ENCODE measurements around the gene ABCA1.
"Not testable (repeated sequence)": the region's sequence is repeated elsewhere in the genome, so short reads cannot be mapped to it uniquely, and the experiment has no call there.

The ABCA1 gene

DNA sequence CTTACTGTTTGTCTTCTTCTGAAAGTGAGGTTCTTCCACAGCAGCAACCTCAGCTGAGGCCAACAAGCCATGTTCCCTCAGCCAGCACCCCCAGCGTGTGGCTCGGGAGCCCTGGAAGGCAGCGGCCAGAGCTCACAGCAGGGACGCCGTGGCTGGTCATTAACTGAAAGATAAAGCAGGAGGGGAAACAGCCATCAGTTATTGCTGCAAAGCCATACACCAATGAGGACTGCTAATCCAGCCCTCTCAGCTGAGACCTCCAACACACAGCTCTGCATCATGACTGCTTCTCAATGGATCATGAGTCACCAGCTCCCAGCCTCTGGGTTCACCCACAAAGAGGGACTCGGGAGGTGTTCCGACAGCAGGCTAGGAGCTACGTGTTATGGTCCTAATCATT is 24.3 kb downstream of the ABCA1 start:
- Mint-ChIP-seq H3K27me3 (no peaks in the 10 kb centered on the region), H3K9me3 (ENCODE audit: low read depth) (no peaks in the 10 kb centered on the region), H3K4me3 (no peak overlapping the region), H3K4me1 (ENCODE audit: low read depth) (peaks cover 19% of the 10 kb centered on the region), H3K27ac (no peak overlapping the region), H3K36me3 (peaks cover 2% of the 10 kb centered on the region)

DNA sequence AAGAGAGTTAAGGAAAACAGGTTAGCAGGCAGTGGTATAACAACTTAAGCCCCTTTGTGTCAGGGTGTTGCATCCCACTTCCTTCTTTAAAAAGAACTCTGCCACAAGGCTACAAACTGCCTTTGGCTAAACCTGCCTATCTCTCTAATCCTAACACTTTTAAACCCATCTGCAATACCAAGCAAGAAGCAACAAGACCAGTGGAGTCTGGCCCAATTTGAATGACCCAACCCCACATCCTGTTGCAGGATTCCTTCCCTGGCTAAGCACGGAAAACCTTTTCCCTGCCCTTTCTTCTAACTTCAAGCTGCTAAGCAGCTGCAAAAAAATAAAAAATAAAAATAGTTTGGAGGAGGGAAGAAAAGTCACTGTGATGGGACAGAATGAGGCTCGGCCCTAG is 27.1 kb downstream of the ABCA1 start:
- peaks cover 19% of the 10 kb centered on the region for H3K4me1 Mint-ChIP-seq (ENCODE audit: low read depth)
- H3K27me3 Mint-ChIP-seq, result no peaks in the 10 kb centered on the region
- no peaks in the 10 kb centered on the region for H3K9me3 Mint-ChIP-seq (ENCODE audit: low read depth)
- H3K27ac Mint-ChIP-seq, result no peak overlapping the region
- no peak overlapping the region for H3K4me3 Mint-ChIP-seq
- peaks cover 3% of the 10 kb centered on the region for H3K36me3 Mint-ChIP-seq

DNA sequence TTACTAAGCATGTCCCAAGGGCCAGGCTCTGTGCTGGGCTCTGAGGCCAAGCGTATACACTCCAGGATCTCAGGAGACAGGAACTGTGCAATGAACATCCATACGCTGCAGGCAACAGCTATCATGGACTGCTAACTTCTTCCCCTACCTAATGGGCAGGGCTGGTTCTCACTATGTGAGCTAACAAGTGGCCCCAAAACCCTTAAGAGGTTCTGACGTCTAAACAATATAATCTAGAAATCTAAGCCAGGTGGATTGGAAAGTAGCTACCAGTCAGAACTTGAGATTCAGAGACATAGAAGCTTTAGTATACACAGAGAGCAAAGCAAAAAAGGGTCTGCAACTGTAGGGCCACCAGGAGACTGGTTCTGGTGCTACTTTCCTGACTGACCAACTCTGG is 27.6 kb downstream of the ABCA1 start:
- Mint-ChIP-seq H3K27me3 (no peaks in the 10 kb centered on the region), H3K36me3 (peaks cover 3% of the 10 kb centered on the region)

DNA sequence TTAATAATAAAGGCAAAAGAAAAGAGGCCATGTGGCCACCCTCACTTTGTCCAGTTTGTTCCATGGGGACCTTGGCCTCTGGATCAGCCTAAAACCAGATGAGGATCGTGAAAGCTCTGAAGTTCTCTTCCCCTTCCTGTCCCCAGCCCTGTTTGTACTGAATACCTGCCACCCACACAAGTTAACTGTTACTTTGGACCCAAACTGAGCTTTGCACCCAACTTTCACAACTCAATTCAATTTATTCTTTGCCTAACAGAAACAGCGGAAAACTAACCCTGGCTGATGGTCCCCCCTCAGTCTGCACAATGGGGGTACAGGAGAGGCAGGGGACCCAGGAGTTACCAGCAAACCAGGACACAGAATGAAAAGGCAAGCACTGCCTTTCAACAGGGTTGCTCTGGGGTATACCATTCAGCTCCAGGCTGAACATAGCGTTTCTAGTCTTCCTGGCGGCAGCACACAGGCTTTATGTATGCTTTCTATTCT is 28.2 kb downstream of the ABCA1 start:
- H3K4me3 Mint-ChIP-seq, result no peak overlapping the region
- H3K9me3 Mint-ChIP-seq (ENCODE audit: low read depth), result no peaks in the 10 kb centered on the region
- H3K4me1 Mint-ChIP-seq (ENCODE audit: low read depth), result peaks cover 19% of the 10 kb centered on the region
- H3K27ac Mint-ChIP-seq, result no peak overlapping the region
- no peaks in the 10 kb centered on the region for H3K27me3 Mint-ChIP-seq
- H3K36me3 Mint-ChIP-seq, result peaks cover 5% of the 10 kb centered on the region

More for the DNA sequence above, 27.6 kb downstream of the ABCA1 start:
- no peak overlapping the region for H3K27ac Mint-ChIP-seq
- peaks cover 19% of the 10 kb centered on the region for H3K4me1 Mint-ChIP-seq (ENCODE audit: low read depth)
- H3K4me3 Mint-ChIP-seq, result no peak overlapping the region
- no peaks in the 10 kb centered on the region for H3K9me3 Mint-ChIP-seq (ENCODE audit: low read depth)

DNA sequence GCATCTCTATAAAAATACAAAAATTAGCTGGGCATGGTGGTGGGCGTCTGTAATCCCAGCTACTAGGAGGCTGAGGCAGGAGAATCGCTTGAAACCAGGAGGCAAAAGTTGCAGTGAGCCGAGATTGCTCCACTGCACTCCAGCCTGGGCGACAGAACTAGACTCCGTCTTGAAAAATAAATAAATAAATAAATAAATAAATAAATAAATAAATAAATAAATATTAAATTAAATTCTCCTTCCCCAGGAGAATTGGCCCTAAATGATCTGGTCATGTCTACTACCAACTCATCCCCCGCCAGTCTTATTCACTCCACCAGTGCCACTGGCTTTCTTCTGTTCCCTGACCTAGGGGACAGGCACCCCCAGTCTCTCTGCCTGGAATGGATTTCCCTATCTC is 29.6 kb downstream of the ABCA1 start:
- H3K9me3 Mint-ChIP-seq (ENCODE audit: low read depth); H3K36me3 Mint-ChIP-seq; H3K27me3 Mint-ChIP-seq; H3K27ac Mint-ChIP-seq; H3K4me3 Mint-ChIP-seq: not testable (repeated sequence)
- H3K4me1 Mint-ChIP-seq (ENCODE audit: low read depth), result peaks cover 19% of the 10 kb centered on the region

DNA sequence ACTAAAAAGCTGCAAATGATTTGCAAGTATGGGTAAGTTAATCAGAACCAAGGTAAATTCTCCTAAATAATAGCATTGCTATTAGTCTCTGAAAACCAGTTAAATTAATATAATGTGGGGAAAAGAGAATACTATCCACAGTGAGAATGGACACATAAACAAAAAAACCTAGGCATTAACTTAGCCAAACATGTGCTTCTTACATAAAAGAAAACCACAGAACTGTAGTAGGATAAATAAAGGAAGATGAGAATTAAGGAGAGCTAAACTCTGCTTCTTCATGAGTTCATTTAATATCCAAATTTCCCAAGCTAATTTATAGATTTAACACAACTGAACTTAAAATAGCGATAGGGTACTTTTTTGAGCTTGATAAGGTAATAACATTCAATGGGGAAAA is 31.8 kb downstream of the ABCA1 start:
- no peak overlapping the region for H3K4me3 Mint-ChIP-seq
- H3K4me1 Mint-ChIP-seq (ENCODE audit: low read depth), result peaks cover 16% of the 10 kb centered on the region
- H3K27me3 Mint-ChIP-seq, result no peaks in the 10 kb centered on the region
- no peaks in the 10 kb centered on the region for H3K9me3 Mint-ChIP-seq (ENCODE audit: low read depth)
- no peak overlapping the region for H3K27ac Mint-ChIP-seq
- H3K36me3 Mint-ChIP-seq, result peaks cover 8% of the 10 kb centered on the region

DNA sequence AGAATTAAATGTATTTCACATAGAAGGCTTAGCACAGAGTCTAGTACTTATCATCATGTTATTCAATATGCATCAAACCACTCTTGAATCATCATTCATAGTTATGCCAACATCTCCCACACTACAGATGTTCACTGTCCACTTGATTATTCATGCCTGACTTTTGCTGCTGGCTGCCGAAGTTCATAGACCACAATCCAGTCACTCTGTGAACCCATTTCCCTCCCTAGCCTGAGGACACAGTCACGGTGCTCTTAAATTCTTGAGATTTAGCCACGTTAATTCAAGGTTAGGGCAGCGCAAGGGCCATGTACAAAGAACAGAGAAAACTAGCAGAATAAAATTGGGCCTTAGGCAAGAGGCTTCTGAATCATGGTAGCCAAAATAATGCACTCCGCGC is 32.4 kb downstream of the ABCA1 start:
- H3K4me3 Mint-ChIP-seq, result no peak overlapping the region
- H3K36me3 Mint-ChIP-seq, result peaks cover 8% of the 10 kb centered on the region
- no peak overlapping the region for H3K27ac Mint-ChIP-seq
- no peaks in the 10 kb centered on the region for H3K27me3 Mint-ChIP-seq
- peaks cover 13% of the 10 kb centered on the region for H3K4me1 Mint-ChIP-seq (ENCODE audit: low read depth)
- no peaks in the 10 kb centered on the region for H3K9me3 Mint-ChIP-seq (ENCODE audit: low read depth)

DNA sequence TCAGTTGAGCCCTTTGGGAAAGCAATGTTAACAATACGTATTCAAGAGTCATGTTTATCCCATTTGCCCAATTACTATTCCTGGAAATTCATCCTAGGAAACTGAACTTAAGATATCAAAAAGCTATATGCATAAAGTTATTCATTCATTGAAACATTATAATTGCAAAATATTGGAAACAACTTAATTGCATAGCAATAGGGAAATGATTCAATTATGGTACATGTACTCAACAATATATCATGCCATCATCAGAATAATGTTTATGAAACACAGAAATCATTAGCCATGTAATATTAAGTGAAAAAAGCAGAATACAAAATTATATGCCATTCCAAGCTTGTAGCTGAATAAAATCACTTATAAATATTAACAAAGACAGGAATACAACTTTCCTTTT is 35.3 kb downstream of the ABCA1 start:
- no peak overlapping the region for H3K27ac Mint-ChIP-seq
- peaks cover 9% of the 10 kb centered on the region for H3K36me3 Mint-ChIP-seq
- H3K4me1 Mint-ChIP-seq (ENCODE audit: low read depth), result no peaks in the 10 kb centered on the region
- H3K9me3 Mint-ChIP-seq (ENCODE audit: low read depth), result no peaks in the 10 kb centered on the region
- no peak overlapping the region for H3K4me3 Mint-ChIP-seq
- H3K27me3 Mint-ChIP-seq, result no peaks in the 10 kb centered on the region

DNA sequence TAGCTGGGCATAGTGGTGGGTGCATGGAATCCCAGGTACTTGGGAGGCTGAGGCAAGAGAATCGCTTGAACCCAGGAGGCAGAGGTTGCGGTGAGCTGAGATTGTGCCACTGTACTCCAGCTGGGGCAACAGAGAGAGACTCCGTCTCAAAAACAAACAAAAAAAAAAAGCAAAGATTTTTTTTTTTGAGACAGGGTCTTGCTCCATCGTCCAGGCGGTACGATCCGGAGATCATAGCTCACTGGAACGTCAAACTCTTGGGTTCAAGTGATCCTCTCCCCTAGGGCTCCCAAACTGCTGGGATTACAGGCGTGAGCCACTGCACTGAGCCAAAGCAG is 37.6 kb downstream of the ABCA1 start:
- Mint-ChIP-seq H3K9me3 (ENCODE audit: low read depth) (no peaks in the 10 kb centered on the region), H3K27ac (no peak overlapping the region), H3K27me3 (no peaks in the 10 kb centered on the region), H3K4me3 (no peak overlapping the region), H3K36me3 (peaks cover 20% of the 10 kb centered on the region), H3K4me1 (ENCODE audit: low read depth) (no peaks in the 10 kb centered on the region)

DNA sequence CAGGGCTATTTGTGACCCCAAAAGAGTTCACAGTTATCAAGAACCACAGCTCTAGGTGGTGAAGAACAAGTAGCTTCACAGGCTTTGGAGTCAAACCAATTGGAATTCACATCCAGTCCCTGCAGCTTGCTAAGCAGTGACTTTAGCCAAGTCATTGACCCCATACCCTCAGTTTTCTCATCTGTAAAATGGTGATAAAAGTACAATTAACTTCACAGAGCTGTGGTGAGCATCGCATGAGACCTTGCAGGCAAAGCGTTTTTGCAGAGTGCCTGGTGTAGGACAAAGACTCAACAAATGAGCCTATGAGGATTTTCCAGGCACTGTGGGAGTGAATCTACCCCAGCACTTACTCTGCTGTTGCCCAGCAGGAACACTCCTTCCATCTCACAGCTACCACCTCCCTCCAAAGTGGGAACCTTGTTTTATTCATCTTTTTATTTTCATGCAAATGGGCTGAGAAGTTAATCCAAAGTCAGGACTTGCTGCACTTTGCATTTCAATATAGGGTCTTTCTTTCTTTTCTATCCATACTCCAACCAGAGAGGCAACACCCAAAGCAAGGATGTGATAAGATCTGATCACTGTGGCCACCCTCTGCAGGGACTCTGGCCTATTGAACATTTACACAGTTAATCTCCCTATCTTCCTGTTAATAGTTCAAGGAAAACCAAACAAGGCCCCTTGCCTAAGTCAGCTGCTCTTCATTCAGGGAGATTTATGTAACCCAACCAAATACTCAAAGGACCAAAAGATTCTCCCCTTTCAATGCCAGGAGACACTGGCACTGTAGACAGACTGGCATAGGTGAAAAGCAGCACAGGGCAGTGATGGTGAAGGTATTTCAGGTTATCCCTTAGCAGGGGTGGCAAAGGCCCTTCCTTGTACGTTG is 41.9 kb downstream of the ABCA1 start:
- H3K27ac Mint-ChIP-seq, result no peak overlapping the region
- H3K27me3 Mint-ChIP-seq, result no peaks in the 10 kb centered on the region
- H3K4me1 Mint-ChIP-seq (ENCODE audit: low read depth), result no peaks in the 10 kb centered on the region
- H3K4me3 Mint-ChIP-seq, result no peak overlapping the region
- H3K36me3 Mint-ChIP-seq, result peaks cover 17% of the 10 kb centered on the region
- no peaks in the 10 kb centered on the region for H3K9me3 Mint-ChIP-seq (ENCODE audit: low read depth)

DNA sequence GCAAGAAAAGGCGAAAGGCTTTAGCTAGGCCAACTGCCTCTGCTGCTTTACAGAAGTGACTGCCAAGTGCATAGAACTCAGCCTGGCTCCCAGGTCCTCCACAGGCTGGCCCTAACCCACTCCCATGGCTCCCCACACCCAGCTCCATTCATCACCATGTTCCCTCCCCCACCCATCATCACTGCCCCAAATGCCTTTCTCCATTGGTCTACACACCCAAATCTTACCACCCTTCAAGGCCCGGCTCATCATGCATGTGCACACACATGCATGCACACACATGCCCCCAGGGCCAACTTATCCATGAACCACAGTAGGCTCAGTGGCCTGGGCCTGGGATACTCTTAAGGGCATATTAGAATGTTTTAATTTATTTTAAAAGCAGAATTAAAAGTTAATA is 44.8 kb downstream of the ABCA1 start:
- H3K27ac Mint-ChIP-seq, result no peak overlapping the region
- H3K27me3 Mint-ChIP-seq, result no peaks in the 10 kb centered on the region
- H3K4me3 Mint-ChIP-seq, result no peak overlapping the region
- H3K4me1 Mint-ChIP-seq (ENCODE audit: low read depth), result no peaks in the 10 kb centered on the region
- peaks cover 15% of the 10 kb centered on the region for H3K36me3 Mint-ChIP-seq
- H3K9me3 Mint-ChIP-seq (ENCODE audit: low read depth), result no peaks in the 10 kb centered on the region

DNA sequence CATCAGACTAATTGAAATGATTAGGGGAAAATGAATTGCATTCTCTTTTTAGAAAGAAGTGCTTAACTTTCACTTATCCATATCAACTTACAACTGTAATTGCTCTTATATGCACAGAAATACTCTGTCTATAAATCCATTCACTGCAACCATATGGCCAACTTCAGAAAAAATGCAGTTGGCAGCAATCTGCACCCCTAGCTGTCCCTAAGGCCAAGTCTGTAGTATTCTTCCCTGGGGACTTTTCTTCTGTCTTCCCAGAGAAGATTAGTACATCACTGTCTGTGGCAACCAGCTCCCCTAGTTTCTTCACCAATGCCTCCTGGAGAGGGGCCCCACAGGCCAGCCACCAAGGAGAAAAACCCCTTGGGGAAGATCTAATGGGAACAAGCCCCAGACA is 45.4 kb downstream of the ABCA1 start:
- H3K4me1 Mint-ChIP-seq (ENCODE audit: low read depth), result no peaks in the 10 kb centered on the region
- H3K27ac Mint-ChIP-seq, result no peak overlapping the region
- H3K27me3 Mint-ChIP-seq, result no peaks in the 10 kb centered on the region
- H3K4me3 Mint-ChIP-seq, result no peak overlapping the region
- no peaks in the 10 kb centered on the region for H3K9me3 Mint-ChIP-seq (ENCODE audit: low read depth)
- H3K36me3 Mint-ChIP-seq, result peaks cover 13% of the 10 kb centered on the region

DNA sequence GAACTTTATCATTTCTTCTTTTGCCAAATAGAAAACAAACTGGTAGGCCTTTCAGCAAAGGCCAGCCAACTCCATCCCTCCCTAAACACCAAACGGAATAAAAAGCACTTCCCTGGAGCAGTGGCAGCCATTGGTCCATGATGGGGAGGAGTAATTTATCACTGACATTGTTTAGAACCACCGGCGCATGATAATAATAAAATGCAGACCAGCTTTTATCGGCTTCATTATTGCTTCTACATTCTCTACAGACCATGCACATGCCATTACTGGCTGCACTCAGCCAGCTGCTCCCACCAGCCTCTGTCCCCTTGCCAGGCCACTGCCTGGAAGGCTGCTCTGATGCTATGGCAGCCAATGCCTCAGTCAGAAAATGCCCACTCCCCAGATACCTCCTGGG is 45.9 kb downstream of the ABCA1 start:
- Mint-ChIP-seq H3K27me3 (no peaks in the 10 kb centered on the region), H3K36me3 (peaks cover 11% of the 10 kb centered on the region), H3K4me3 (no peak overlapping the region), H3K4me1 (ENCODE audit: low read depth) (no peaks in the 10 kb centered on the region), H3K9me3 (ENCODE audit: low read depth) (no peaks in the 10 kb centered on the region), H3K27ac (no peak overlapping the region)

DNA sequence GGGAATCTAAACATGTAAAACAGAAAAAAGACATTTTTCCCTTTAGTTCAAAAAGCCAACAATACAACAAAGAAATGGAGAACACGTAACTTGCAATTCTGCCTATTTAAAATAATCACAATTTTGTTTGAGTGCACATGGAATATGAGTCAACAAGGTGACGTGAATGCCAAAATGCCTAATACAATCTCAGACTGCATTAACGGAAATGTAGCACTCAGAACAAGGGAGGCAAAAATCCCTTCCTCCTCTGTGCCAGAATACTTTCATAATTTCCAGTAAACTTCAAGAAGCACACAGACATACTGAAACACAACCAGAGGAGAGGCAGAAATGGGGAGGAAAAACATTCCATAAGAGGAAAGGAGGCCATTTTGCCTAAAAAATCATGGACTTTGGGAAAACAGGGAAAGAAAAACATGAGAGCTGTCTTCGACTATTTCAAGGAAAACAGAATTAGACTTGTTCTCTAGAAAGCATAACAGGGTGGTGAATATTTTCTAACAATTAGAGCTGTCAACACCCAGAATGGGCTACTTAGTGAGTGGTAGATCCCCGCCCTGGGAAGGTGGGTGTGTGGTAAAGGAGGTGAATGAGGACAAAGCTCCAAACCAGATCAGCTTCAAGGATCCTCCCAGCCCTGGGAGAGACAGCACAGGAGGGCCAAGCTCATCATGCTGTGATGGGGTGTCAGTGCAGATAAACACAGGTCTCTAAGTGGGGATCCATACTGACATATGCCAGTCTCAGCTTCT is 48.2 kb downstream of the ABCA1 start:
- no peak overlapping the region for H3K4me3 Mint-ChIP-seq

DNA sequence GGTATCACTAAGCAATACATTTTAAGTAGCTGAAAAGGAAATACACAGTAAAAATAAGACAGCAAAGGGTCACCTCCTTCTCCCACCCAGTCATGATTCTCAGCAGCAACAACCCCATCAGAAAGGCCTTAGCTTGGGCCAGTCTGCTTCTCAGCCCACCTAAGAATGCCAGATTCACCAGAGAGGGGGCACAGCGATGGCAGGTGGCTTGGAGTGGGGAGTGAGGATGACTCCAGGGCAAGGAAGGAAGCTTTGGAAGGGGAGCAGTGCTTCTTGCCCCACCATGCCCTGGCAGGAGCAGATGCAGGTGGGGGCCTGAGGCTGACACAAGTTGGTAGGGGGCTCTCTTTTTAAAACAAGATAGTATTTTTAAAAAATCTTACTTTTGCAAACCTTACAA is 51.4 kb downstream of the ABCA1 start:
- H3K27ac Mint-ChIP-seq, result no peak overlapping the region

More for the DNA sequence above, 48.2 kb downstream of the ABCA1 start:
- Mint-ChIP-seq H3K27ac (no peak overlapping the region), H3K4me1 (ENCODE audit: low read depth) (no peaks in the 10 kb centered on the region), H3K36me3 (peaks cover 6% of the 10 kb centered on the region), H3K9me3 (ENCODE audit: low read depth) (no peaks in the 10 kb centered on the region), H3K27me3 (no peaks in the 10 kb centered on the region)

More for the DNA sequence above, 51.4 kb downstream of the ABCA1 start:
- H3K9me3 Mint-ChIP-seq (ENCODE audit: low read depth), result no peaks in the 10 kb centered on the region
- no peak overlapping the region for H3K4me3 Mint-ChIP-seq
- H3K27me3 Mint-ChIP-seq, result no peaks in the 10 kb centered on the region
- H3K36me3 Mint-ChIP-seq, result peaks cover 11% of the 10 kb centered on the region
- H3K4me1 Mint-ChIP-seq (ENCODE audit: low read depth), result peaks cover 2% of the 10 kb centered on the region

Measured in activated naive CD8-positive, alpha-beta T cell (primary cell).